ENCODE measurements around the gene CTSW.
"Not testable (repeated sequence)": the region's sequence is repeated elsewhere in the genome, so short reads cannot be mapped to it uniquely, and the experiment has no call there.

CTSW gene

GRCh38 chr11:65847746-65848145 is 31.9 kb upstream of the CTSW start:
- no peak for DNase-seq (ENCODE audit: low spot score)
- TF ChIP-seq, protein P1, sequence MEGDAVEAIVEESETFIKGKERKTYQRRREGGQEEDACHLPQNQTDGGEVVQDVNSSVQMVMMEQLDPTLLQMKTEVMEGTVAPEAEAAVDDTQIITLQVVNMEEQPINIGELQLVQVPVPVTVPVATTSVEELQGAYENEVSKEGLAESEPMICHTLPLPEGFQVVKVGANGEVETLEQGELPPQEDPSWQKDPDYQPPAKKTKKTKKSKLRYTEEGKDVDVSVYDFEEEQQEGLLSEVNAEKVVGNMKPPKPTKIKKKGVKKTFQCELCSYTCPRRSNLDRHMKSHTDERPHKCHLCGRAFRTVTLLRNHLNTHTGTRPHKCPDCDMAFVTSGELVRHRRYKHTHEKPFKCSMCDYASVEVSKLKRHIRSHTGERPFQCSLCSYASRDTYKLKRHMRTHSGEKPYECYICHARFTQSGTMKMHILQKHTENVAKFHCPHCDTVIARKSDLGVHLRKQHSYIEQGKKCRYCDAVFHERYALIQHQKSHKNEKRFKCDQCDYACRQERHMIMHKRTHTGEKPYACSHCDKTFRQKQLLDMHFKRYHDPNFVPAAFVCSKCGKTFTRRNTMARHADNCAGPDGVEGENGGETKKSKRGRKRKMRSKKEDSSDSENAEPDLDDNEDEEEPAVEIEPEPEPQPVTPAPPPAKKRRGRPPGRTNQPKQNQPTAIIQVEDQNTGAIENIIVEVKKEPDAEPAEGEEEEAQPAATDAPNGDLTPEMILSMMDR (IDR thresholded peaks at IDR 0.05; ENCODE audit: extremely low read depth, missing control alignments): no peak

DNA sequence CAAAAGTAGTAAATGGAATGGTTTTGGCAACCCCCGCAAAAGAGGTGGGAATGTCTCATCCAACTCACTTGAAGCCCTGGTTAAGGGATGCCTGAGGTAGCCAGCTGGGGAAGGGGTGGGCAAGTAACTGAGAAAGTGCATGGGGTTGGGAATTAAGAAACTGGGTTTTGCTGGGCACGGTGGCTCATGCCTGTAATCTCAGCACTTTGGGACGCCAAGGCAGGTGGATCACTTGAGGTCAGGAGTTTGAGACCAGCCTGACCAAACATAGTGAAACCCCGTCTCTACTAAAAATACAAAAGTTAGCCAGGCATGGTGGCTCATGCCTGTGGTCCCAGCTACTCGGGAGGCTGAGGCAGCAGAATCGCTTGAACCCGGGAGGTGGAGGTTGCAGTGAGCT is 30.9 kb upstream of the CTSW start:
- not testable (repeated sequence) for DNase-seq (ENCODE audit: low spot score)

DNA sequence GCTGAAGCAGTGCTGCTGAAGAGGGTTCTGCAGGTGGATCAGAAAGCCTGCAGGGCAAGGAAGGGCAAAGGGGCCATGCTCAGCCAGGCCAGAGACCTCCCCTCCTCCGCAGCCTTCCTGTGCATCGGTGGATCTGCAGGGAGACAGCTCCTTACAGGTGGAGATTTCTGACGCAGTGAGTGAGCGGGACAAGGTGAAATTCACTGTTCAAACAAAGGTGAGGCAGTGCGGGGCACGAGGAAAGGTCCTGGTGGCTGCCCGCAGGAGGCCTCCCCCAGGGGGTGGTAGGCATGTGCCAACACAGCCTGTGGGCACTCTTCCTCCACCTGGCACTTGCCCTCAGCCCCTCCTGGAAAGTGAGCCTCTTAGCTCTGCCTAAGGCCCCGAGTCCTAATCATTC is 30.3 kb upstream of the CTSW start:
- DNase-seq (ENCODE audit: low spot score): no peak
- TF ChIP-seq, protein P1 (IDR thresholded peaks at IDR 0.05; ENCODE audit: extremely low read depth, missing control alignments): no peak

GRCh38 chr11:65849771-65850216 is 29.8 kb upstream of the CTSW start:
- TF ChIP-seq, protein P1 (IDR thresholded peaks at IDR 0.05; ENCODE audit: extremely low read depth, missing control alignments): no peak
- DNase-seq (ENCODE audit: low spot score): no peak

DNA sequence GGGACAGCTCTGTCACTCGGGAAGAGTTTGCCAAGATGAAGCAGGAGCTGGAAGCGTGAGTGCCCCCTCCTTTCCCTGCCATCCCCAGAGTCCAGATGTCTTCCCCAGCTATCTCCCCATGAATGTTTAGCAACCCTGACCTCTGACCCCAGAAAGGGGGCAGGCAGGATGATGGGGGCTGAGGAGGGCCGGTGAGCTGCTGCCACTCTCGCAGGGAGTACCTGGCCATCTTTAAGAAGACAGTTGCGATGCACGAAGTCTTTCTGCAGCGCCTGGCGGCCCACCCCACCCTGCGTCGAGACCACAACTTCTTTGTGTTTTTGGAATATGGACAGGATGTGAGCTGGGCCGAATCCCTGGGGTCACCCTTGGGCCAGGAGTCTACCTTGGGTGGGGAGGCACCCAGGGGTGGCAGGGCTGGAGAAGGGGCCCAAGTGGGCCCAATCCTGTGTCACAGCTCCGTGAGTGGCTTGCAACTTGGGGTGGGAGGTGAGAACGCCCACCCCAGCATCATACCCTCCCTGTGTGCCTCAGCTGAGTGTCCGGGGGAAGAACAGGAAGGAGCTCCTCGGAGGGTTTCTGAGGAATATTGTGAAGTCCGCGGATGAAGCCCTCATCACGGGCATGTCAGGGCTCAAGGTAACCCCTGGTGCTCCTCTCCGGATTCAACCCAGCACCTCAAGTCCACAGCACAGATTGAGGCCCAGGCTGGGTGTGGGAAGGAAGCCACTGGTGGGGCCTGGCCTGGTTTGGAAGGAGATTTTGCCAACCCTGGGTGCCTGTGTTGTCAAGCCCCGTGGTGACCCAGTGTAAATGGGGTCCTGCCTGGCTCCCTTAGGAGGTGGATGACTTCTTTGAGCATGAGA is 29.2 kb upstream of the CTSW start:
- no peak for DNase-seq (ENCODE audit: low spot score)
- TF ChIP-seq, protein P1 (IDR thresholded peaks at IDR 0.05; ENCODE audit: extremely low read depth, missing control alignments): no peak

DNA sequence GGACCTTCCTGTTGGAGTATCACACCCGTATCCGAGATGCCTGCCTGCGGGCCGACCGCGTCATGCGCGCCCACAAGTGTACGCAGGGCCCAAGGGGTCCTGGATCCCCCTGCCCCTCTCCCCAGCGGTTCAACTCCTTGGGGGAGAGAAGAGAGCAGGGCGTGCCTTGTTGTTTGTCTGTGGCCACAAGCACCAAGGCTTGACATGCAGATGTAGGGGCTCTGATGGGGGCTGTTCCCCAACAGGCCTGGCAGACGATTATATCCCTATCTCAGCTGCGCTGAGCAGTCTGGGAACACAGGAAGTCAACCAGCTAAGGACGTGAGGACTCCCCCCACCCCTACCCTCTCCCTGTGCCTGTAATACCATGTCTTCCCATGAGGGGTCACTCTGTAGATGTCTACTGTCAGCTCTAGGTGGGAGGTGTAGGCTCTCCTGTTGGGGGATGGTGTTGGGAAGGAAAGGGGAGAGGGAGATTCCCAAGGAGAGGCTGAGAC is 28.5 kb upstream of the CTSW start:
- no peak for DNase-seq (ENCODE audit: low spot score)
- TF ChIP-seq, protein P1 (IDR thresholded peaks at IDR 0.05; ENCODE audit: extremely low read depth, missing control alignments): no peak

DNA sequence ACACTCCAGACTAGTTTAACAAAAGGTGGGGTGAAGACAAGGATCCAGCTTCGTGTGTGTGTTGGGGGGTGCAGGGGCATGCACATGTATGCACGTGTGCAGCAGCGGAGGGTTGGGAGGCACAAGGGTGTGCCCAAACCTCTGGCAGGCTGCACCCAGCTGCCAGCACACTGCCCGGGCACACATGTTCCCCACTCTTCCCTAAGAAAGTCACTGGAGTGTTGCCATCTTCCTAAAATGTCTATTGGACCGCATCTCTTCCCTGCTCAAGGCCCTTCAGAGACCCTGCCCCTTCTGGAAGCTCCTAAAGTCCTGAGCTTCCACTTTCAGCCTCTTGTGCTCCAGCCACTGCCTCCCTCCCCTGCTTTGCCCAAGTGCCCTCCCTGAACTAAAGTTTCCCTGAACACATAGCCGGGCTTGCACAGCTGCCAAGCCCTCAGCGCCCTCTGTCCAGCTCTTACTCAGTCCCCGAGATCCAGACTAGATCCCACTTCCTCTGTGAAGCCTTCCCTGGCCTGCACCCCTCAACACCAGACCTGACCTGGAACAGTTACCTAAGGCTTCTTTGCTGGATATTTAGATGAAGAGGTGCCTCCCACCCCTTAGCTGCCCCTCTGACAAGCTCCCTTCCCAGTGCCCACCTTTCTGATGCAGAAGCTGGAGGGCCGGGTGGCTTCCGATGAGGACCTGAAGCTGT is 27.7 kb upstream of the CTSW start:
- DNase-seq (ENCODE audit: low spot score): no peak
- TF ChIP-seq, protein P1 (IDR thresholded peaks at IDR 0.05; ENCODE audit: extremely low read depth, missing control alignments): no peak

All from GM20000 (cell line).